D721Med (cell line): ENCODE measurements around the gene STUB1.

ENCODE experiments used
- DNase-seq: peaks from one replicate; pipeline ENCODE4 v3.0.0; 2011; ENCODE audit warnings: low spot score; ENCODE audit not compliant: insufficient read length
- FAIRE-seq: peaks from 2 replicates; lab custom pipeline; 2011; peaks lifted over from hg19 to GRCh38; lab: Jason Lieb, UNC
- CTCF ChIP-seq: IDR thresholded peaks from 2 replicates; pipeline ENCODE4 v1.5.1; 2012; ENCODE audit warnings: mild to moderate bottlenecking, control low read depth; ENCODE audit not compliant: insufficient read depth; ENCODE audit errors: missing control alignments

The STUB1 gene

GRCh38 chr16:721765-722540 is 41.7 kb downstream of the STUB1 start:
- FAIRE-seq (no peak), DNase-seq (no peak)
- no peak for TF ChIP-seq CTCF

- FAIRE-seq (no peak), DNase-seq (no peak)
- TF ChIP-seq CTCF, result no peak
Observed at GRCh38 chr16:722835-723633, 42.8 kb downstream of the STUB1 start.

- no peak for FAIRE-seq
Observed at GRCh38 chr16:723695-724094, 43.5 kb downstream of the STUB1 start.

GRCh38 chr16:724188-725040 is 44.2 kb downstream of the STUB1 start:
- no peak for TF ChIP-seq CTCF
- FAIRE-seq, result no peak
- DNase-seq, result no peak

More at GRCh38 chr16:723695-724094, 43.5 kb downstream of the STUB1 start:
- no peak for DNase-seq
- TF ChIP-seq CTCF, result no peak

GRCh38 chr16:725041-725376 is 44.8 kb downstream of the STUB1 start:
- DNase-seq (no peak), FAIRE-seq (no peak)
- TF ChIP-seq CTCF, result no peak

GRCh38 chr16:725463-726187 is 45.4 kb downstream of the STUB1 start:
- FAIRE-seq, result no peak
- no peak for TF ChIP-seq CTCF
- no peak for DNase-seq
